Upper lobe of left lung (tissue), 6 donors: ENCODE data around the gene FOXM1. TPM values are rescaled to one million over a fixed set of nuclear protein-coding genes. Genes with fewer than 3 reads are reported as not detected.

ENCODE experiments used
- ATAC-seq, 2 donors: fragments of 200-7000 bp; cut with Tn5 transposase; one replicate each; pipeline ENCODE4 v1.9.1; 2022; ENCODE audit warnings: mild to moderate bottlenecking in 2 of 2, moderate library complexity in 2 of 2; ENCODE audit not compliant: low FRiP score in 2 of 2
- DNase-seq, 2 donors: peaks; one replicate each; pipeline ENCODE4 v3.0.0-alpha.2; 2019 to 2020
- H3K27ac ChIP-seq, 4 donors: fragments of 200-600 bp; sonication (generic); one replicate each; pipeline ENCODE4 v1.5.1; 2016 to 2019
- H3K27me3 ChIP-seq, 4 donors: fragments of 200-600 bp; sonication (generic); one replicate each; pipeline ENCODE4 v1.5.1; 2017 to 2019
- H3K36me3 ChIP-seq, 4 donors: fragments of 200-600 bp; sonication (generic); one replicate each; pipeline ENCODE4 v1.5.1; 2016 to 2019
- H3K4me1 ChIP-seq, 4 donors: fragments of 200-600 bp; sonication (generic); one replicate each; pipeline ENCODE4 v1.5.1; 2018 to 2019
- H3K4me3 ChIP-seq, 4 donors: fragments of 200-600 bp; sonication (generic); one replicate each; pipeline ENCODE4 v1.5.1; 2017 to 2019; ENCODE audit warnings: mild to moderate bottlenecking in 2 of 4, moderate library complexity in 1 of 4
- H3K9me3 ChIP-seq, 4 donors: fragments of 200-600 bp; sonication (generic); one replicate each; pipeline ENCODE4 v1.5.1; 2018 to 2019
- EP300 ChIP-seq, 4 donors: sonication (generic); formaldehyde crosslinking; IDR thresholded peaks; one replicate each; pipeline ENCODE4 v1.5.1; 2017; ENCODE audit warnings: antibody characterized with exemption in 4 of 4, control low read depth in 2 of 4
- POLR2A ChIP-seq, 4 donors: fragments of 450-650 bp; IDR thresholded peaks; one replicate each; pipeline ENCODE4 v1.5.1; 2016 to 2017; ENCODE audit warnings: antibody characterized with exemption in 4 of 4, mild to moderate bottlenecking in 2 of 4
- POLR2AphosphoS5 ChIP-seq, 2 donors: sonication (generic); formaldehyde crosslinking; IDR thresholded peaks; one replicate each; pipeline ENCODE4 v1.5.1; 2017; ENCODE audit warnings: antibody characterized with exemption in 2 of 2
- WGBS, 2 donors: methylation state at CpG; one replicate each; pipeline ENCODE4 v1.1.5; 2017 to 2018; 5-methylcytosine and 5-hydroxymethylcytosine counted together
- total RNA-seq, 6 donors: library from RNA; depleted of rRNA in 4 of 6; stranded (reverse); fragments of >200 nt in 4 of 6; gene quantifications; one replicate each; pipeline versions ENCODE4 v1.1.0 to v1.2.1, GENCODE V29; 2016 to 2021
- TF ChIP-seq, protein P1 (sequence below), 6 experiments: fragments of 450-650 bp in 4 of 6; fragments of 200-600 bp in 2 of 6; sonication (generic) in 2 of 6; IDR thresholded peaks; one replicate each; pipeline ENCODE4 v1.5.1; 2016 to 2019; ENCODE audit warnings: antibody characterized with exemption in 6 of 6
- donor health status: DM: no; HTN: no; CAD: no; lungs with moderate emphysema.
- donor health status: DM: no; HTN: yes; CAD: no; lungs with severe emphysema.

FOXM1 gene
- total RNA-seq, 6 donors from 2014 or later, result 2.1 to 27.6 (median 4.9) TPM; not detected in 1

DNA sequence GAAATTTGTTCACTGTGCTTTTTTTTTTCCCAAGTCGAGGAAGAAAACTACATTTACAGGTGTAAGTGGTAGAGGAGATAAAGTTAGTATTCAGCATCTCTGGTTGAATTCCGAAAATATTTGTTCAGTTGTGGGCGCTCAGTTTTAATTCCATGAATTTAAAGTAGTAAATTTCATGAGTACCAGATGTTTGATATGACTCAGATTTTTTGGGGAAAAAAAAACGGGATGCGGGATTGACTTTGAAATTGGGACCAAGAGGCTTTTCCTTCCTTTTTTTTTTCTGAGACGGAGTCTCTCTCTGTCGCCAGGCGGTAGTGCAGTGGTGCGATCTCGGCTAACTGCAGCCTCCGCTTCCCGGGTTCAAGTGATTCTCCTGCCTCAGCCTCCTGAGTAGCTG lies 15.3 kb upstream of the FOXM1 start:
- no peak for TF ChIP-seq EP300 (IDR thresholded peaks at IDR 0.05)
- TF ChIP-seq, protein P1, sequence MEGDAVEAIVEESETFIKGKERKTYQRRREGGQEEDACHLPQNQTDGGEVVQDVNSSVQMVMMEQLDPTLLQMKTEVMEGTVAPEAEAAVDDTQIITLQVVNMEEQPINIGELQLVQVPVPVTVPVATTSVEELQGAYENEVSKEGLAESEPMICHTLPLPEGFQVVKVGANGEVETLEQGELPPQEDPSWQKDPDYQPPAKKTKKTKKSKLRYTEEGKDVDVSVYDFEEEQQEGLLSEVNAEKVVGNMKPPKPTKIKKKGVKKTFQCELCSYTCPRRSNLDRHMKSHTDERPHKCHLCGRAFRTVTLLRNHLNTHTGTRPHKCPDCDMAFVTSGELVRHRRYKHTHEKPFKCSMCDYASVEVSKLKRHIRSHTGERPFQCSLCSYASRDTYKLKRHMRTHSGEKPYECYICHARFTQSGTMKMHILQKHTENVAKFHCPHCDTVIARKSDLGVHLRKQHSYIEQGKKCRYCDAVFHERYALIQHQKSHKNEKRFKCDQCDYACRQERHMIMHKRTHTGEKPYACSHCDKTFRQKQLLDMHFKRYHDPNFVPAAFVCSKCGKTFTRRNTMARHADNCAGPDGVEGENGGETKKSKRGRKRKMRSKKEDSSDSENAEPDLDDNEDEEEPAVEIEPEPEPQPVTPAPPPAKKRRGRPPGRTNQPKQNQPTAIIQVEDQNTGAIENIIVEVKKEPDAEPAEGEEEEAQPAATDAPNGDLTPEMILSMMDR (IDR thresholded peaks at IDR 0.05), result no peak
- no peak for TF ChIP-seq POLR2A (IDR thresholded peaks at IDR 0.05)
- no peak for TF ChIP-seq POLR2AphosphoS5 (IDR thresholded peaks at IDR 0.05)
- DNase-seq (no peak), ATAC-seq (no peak)
- 80 to 82% methylated on average over 12 of the region's 12 CpGs for WGBS, 2 donors
- Histone ChIP-seq H3K27me3 (no peaks in the 10 kb centered on the region), H3K4me3 (no peak overlapping the region), H3K9me3 (no peaks in the 10 kb centered on the region), H3K36me3 (peaks cover 0 to 6% (median 0%) of the 10 kb centered on the region in 4 donors), H3K27ac (peak overlapping the region in 1 of 4 donors; percentile 92), H3K4me1 (peaks cover 7 to 21% (median 10%) of the 10 kb centered on the region in 4 donors)

GRCh38 chr12:2891240-2892053 lies 14.5 kb upstream of the FOXM1 start:
- Histone ChIP-seq H3K27ac (peak overlapping the region; percentile 92 to 93 (median 92)), H3K9me3 (no peaks in the 10 kb centered on the region), H3K27me3 (no peaks in the 10 kb centered on the region), H3K36me3 (peaks cover 0 to 6% (median 0%) of the 10 kb centered on the region in 4 donors), H3K4me3 (peak overlapping the region; percentile 66 to 94 (median 88)), H3K4me1 (peaks cover 7 to 21% (median 10%) of the 10 kb centered on the region in 4 donors)
- TF ChIP-seq POLR2A (IDR thresholded peaks at IDR 0.05), result no peak
- TF ChIP-seq, protein P1 (IDR thresholded peaks at IDR 0.05), result no peak
- ATAC-seq (peak; percentile 68 to 75), DNase-seq (peak in 1 of 2 donors; percentile 64)
- 29 to 38% methylated on average over 29 of the region's 42 CpGs for WGBS, 2 donors

DNA sequence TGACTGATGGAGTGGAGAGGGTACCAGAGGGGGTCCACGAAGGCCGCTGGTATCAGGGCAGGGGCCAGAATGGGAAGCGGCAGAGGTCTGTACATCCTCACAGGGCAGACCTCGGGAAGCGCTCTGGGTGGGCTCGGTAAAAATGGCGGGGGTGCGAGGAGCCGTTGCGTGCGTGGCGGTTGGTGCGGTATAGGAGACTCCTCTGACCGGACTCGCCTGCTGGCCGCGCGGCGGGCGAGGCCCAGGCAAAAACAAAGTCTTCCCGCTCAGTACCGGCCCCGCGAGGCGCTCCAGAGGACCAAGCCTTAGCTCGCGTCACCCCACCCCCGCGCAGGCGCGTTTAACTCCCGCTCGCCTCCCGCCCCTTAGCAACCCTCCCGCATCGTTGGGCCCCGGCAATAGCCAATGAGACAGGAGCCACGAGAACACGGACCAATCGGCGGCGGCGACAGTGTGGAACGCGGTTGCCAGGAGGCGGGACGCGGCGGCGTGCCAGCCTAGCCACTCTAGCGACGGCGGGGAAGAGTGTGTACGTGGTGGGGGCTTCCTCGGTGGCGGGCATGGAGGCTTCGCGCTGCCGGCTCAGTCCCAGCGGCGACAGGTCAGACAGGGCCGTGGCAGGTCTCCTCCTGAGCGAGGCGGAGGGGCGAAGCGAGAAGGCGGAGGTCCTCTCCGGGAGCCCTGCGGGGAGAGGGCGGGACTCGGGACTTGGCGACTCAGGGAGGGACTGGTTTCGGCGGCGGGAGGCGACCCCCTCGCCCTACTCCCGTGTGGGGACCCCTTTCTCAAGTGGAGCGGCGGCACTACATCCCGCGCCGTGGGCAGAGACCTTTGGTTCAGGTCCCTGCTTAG lies 13.6 kb upstream of the FOXM1 start, which contains the start of gene TULP3:
Gene TULP3 (plus strand): TSS at position 504 of the 852 bp plus-strand sequence. CDS start 57 bp downstream, at position 561.
- Histone ChIP-seq H3K36me3 (peaks cover 0 to 6% (median 0%) of the 10 kb centered on the region in 4 donors), H3K9me3 (no peaks in the 10 kb centered on the region), H3K27ac (peak within 1 kb of the TSS; percentile 92 to 93 (median 92)), H3K4me1 (peaks cover 7 to 21% (median 10%) of the 10 kb centered on the region in 4 donors), H3K4me3 (peak within 1 kb of the TSS; percentile 66 to 94 (median 88)), H3K27me3 (no peaks in the 10 kb centered on the region)
- 0% methylated on average over 19 to 45 of the region's 83 CpGs for WGBS, 2 donors
- DNase-seq (peak; percentile 98 to 99), ATAC-seq (peak; percentile 99)
- TF ChIP-seq, protein P1 (IDR thresholded peaks at IDR 0.05), result peak in 2 of 6 experiments; percentile 15
- TF ChIP-seq POLR2A (IDR thresholded peaks at IDR 0.05) (peak in 3 of 4 donors; percentile 43 to 87 (median 67)), POLR2AphosphoS5 (IDR thresholded peaks at IDR 0.05) (peak; percentile 93 to 95), EP300 (IDR thresholded peaks at IDR 0.05) (no peak)

DNA sequence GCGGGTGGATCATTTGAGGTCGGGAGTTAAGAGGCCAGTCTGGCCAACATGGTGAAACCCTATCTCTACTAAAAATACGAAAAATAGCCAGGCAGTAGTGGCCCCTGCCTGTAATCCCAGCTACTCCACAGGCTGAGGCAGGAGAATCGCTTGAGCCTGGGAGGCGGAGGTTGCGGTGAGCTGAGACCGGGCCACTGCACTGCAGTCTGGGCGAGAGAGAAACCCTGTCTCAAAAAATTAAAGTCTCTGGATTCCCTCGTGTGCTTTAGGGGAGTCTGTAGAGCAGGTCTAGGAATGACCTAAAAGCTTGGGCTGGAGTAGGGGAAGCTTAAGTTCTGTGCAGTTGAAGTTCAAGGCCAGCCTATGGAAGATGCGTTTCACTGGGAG lies 13.0 kb upstream of the FOXM1 start:
- Histone ChIP-seq H3K27ac (peak overlapping the region; percentile 74 to 93 (median 92)), H3K36me3 (peaks cover 0 to 6% (median 0%) of the 10 kb centered on the region in 4 donors), H3K4me3 (peak overlapping the region in 3 of 4 donors; percentile 87 to 94 (median 90)), H3K9me3 (no peaks in the 10 kb centered on the region), H3K4me1 (peaks cover 7 to 21% (median 10%) of the 10 kb centered on the region in 4 donors), H3K27me3 (no peaks in the 10 kb centered on the region)
- ATAC-seq, result no peak
- 68 to 79% methylated on average over 10 of the region's 10 CpGs for WGBS, 2 donors
- TF ChIP-seq EP300 (IDR thresholded peaks at IDR 0.05) (no peak), POLR2AphosphoS5 (IDR thresholded peaks at IDR 0.05) (no peak), POLR2A (IDR thresholded peaks at IDR 0.05) (no peak)
- TF ChIP-seq, protein P1 (IDR thresholded peaks at IDR 0.05), result no peak
- no peak for DNase-seq
